ENCODE measurements around the gene FUT8.

Gene FUT8

GRCh38 chr14:65472189-65472588 lies 59.7 kb downstream of the FUT8 start:
- TF ChIP-seq CTCF (IDR thresholded peaks at IDR 0.05; ENCODE audit: low read depth, low read length): no peak
- H3K27ac ChIP-seq: no peak overlapping the region
- no peaks in the 10 kb centered on the region for H3K9me3 ChIP-seq (ENCODE audit: severe bottlenecking)
- H3K27me3 ChIP-seq (ENCODE audit: insufficient read depth, low read depth, severe bottlenecking): no peaks in the 10 kb centered on the region
- H3K36me3 ChIP-seq: no peaks in the 10 kb centered on the region
- H3K4me3 ChIP-seq (ENCODE audit: low read depth, low read length): no peak overlapping the region
- DNase-seq: no peak

GRCh38 chr14:65476273-65476941 lies 63.9 kb downstream of the FUT8 start:
- no peak overlapping the region for H3K4me3 ChIP-seq (ENCODE audit: low read depth, low read length)
- H3K27me3 ChIP-seq (ENCODE audit: insufficient read depth, low read depth, severe bottlenecking): no peaks in the 10 kb centered on the region
- H3K36me3 ChIP-seq: no peaks in the 10 kb centered on the region
- no peaks in the 10 kb centered on the region for H3K9me3 ChIP-seq (ENCODE audit: severe bottlenecking)
- no peak overlapping the region for H3K27ac ChIP-seq
- no peak for TF ChIP-seq CTCF (IDR thresholded peaks at IDR 0.05; ENCODE audit: low read depth, low read length)
- DNase-seq: no peak

GRCh38 chr14:65476942-65477318 lies 64.4 kb downstream of the FUT8 start:
- Histone ChIP-seq H3K9me3 (ENCODE audit: severe bottlenecking) (no peaks in the 10 kb centered on the region), H3K4me3 (ENCODE audit: low read depth, low read length) (no peak overlapping the region), H3K27me3 (ENCODE audit: insufficient read depth, low read depth, severe bottlenecking) (no peaks in the 10 kb centered on the region), H3K27ac (no peak overlapping the region), H3K36me3 (no peaks in the 10 kb centered on the region)
- DNase-seq: no peak
- no peak for TF ChIP-seq CTCF (IDR thresholded peaks at IDR 0.05; ENCODE audit: low read depth, low read length)

GRCh38 chr14:65478017-65478416 lies 65.5 kb downstream of the FUT8 start:
- DNase-seq: no peak
- no peak for TF ChIP-seq CTCF (IDR thresholded peaks at IDR 0.05; ENCODE audit: low read depth, low read length)
- Histone ChIP-seq H3K9me3 (ENCODE audit: severe bottlenecking) (no peaks in the 10 kb centered on the region), H3K27me3 (ENCODE audit: insufficient read depth, low read depth, severe bottlenecking) (no peaks in the 10 kb centered on the region), H3K36me3 (no peaks in the 10 kb centered on the region), H3K4me3 (ENCODE audit: low read depth, low read length) (no peak overlapping the region), H3K27ac (no peak overlapping the region)

GRCh38 chr14:65478596-65478995 lies 66.1 kb downstream of the FUT8 start:
- no peak for TF ChIP-seq CTCF (IDR thresholded peaks at IDR 0.05; ENCODE audit: low read depth, low read length)

GRCh38 chr14:65479386-65479785 lies 66.9 kb downstream of the FUT8 start:
- H3K36me3 ChIP-seq: no peaks in the 10 kb centered on the region
- no peak overlapping the region for H3K4me3 ChIP-seq (ENCODE audit: low read depth, low read length)
- no peaks in the 10 kb centered on the region for H3K9me3 ChIP-seq (ENCODE audit: severe bottlenecking)
- H3K27ac ChIP-seq: no peak overlapping the region
- H3K27me3 ChIP-seq (ENCODE audit: insufficient read depth, low read depth, severe bottlenecking): no peaks in the 10 kb centered on the region
- no peak for TF ChIP-seq CTCF (IDR thresholded peaks at IDR 0.05; ENCODE audit: low read depth, low read length)
- no peak for DNase-seq

More at GRCh38 chr14:65478596-65478995, 66.1 kb downstream of the FUT8 start:
- no peak overlapping the region for H3K27ac ChIP-seq
- no peak for DNase-seq
- H3K36me3 ChIP-seq: no peaks in the 10 kb centered on the region
- no peaks in the 10 kb centered on the region for H3K27me3 ChIP-seq (ENCODE audit: insufficient read depth, low read depth, severe bottlenecking)
- H3K4me3 ChIP-seq (ENCODE audit: low read depth, low read length): no peak overlapping the region
- no peaks in the 10 kb centered on the region for H3K9me3 ChIP-seq (ENCODE audit: severe bottlenecking)
